ENCODE results near the gene SERGEF.
A peak's percentile ranks its signal among the peaks of the same experiment; 100 is the strongest.

- no peak for TF ChIP-seq CTCF (IDR thresholded peaks at IDR 0.05)
- TF ChIP-seq POLR2AphosphoS5 (IDR thresholded peaks at IDR 0.05) = peak in 3 of 4 donors; percentile 6 to 45 (median 17)
Observed at GRCh38 chr11:17927681-17928343, 85.0 kb downstream of the SERGEF start.
